Stimulated activated CD4-positive, alpha-beta T cell treated with anti-CD3 and anti-CD28 coated beads, Interleukin-12 subunit alpha, Interleukin-12 subunit beta, amount 100 ng/mL, for 48 hours (primary cell): ENCODE measurements around the gene DMRT1.
"Not testable (repeated sequence)": the region's sequence is repeated elsewhere in the genome, so short reads cannot be mapped to it uniquely, and the experiment has no call there.

Experiments
- DNase-seq, 3 donors: peaks; one replicate each; pipeline ENCODE4 v3.0.0-alpha.2; 2020; ENCODE audit warnings: low read depth in 2 of 3, low spot score in 1 of 3

The DMRT1 gene

DNA sequence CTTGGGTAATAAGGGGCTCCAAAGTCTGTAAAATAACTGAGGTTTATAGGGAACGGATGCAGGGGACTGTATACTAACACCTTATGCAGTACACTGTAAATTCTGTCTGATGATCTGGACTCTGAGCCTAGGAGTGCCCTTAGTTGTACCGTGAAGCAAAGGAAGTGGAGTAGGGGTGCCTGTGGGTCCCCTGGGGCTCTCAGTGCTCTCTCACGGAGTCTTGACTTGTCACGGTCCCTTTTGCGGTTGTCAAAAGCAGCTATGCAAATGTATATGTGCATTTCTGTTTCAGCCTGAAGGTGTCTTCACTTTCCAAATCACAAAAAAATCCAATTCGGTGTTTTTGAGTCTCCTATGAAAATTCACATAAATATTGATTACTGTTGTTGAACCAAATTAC lies 17.8 kb downstream of the DMRT1 start:
- no peak for DNase-seq

DNA sequence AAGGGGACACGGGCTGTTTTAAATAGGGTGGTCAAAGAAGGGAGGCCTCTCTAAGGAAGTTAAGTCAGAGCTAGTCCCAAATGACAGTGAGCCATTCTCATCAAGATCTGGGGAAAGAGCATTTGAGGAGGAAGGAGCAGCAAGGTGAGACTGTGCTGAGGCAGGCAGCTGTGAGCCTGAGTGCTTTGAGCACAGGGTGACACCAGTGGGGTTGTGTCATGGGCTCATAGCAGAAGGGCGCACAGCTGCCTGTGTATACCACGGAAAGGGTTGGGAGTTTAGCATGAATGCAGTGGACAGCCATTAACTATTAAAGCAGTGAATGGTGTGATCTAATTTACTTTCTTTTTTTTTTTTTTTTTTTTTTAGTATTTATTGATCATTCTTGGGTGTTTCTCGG lies 19.2 kb downstream of the DMRT1 start:
- no peak for DNase-seq

DNA sequence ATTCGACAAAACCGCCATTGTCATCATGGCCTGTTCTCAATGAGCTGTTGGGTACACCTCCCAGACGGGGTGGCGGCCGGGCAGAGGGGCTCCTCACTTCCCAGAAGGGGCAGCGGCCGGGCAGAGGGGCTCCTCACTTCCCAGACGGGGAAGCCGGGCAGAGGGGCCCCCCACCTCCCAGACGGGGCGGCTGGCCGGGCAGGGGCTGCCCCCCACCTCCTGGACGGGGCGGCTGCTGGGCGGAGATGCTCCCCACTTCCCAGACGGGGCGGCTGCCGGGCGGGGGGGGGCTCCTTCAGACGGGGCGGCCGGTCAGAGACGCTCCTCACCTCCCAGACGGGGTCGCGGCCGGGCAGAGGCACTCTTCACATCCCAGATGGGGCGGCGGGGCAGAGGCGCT lies 20.0 kb downstream of the DMRT1 start:
- DNase-seq, result not testable (repeated sequence)

DNA sequence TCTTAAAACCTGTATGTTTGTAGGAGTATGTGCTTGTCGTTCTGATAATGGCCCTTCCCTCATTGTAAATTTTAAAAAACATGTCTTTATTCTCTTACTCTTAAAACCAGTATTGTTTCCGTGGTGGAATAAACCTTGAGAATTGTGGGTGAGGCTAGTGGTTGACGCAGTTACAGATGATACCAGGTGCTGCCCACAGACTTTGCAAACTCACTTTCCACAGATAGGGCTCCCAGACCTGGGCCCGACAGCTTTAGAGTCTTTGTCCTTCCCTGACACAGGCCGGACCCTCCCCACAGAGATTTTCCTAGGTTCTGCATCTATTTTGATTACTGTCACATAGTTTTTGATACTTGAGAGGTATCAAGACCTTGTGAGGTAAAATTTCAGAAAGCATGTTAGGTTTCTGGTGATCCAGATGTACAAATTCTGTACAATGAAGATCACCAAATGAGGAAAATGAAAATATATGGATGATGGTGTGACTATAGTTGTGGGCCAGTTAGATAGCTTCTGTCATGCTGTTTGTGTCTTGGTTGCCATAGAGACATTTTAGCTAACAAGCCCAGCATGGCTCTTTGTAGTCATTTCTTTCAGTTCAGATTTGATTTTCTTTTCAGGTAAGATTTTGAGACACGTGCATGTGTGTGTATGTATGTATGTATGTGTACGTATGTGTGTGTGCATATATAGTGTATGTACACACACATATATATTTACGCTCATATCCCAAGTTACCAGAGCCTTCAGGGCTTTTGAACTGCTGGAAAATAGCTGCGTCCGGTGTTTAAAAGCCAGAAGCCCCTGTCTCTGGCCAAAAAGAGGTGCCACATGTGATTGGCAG lies 33.8 kb downstream of the DMRT1 start:
- no peak for DNase-seq

DNA sequence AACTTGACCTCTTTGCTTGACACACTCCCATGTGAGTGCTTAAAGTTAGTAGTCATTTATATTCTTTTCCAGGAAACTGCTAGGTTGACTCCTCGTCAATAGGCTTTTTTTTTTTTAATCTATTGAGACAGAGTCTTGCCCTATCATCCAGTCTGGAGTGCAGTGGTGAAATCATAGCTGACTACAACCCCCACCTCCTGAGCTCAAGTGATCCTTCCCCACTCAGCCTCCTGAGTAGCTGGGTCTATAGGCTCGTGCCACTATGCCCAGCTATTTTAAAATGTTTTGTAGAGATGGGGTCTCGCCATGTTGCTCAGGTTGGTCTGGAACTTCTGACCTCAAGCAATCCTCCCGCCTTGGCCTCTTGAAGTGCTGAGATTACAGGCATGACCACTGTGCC lies 34.9 kb downstream of the DMRT1 start:
- DNase-seq, result no peak

DNA sequence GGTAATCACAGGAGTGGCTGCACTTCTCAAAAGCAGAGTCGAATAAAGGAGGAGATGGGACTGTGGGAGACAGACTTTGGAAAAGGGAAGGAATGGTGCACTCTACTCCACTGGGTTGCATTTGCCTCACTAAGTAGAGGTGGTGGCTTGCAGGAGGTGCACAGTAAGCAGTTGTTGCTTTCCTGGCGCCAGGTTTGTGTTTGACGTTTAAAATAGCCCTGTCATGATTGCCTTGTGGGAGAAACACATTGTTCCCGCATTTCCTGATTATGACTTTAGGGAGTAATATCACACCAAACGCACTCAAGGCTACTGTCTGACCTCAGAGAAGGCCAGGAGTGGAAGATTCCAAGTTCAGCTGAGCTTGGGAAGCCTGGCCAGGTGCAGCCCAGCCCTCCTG lies 36.7 kb downstream of the DMRT1 start:
- no peak for DNase-seq

DNA sequence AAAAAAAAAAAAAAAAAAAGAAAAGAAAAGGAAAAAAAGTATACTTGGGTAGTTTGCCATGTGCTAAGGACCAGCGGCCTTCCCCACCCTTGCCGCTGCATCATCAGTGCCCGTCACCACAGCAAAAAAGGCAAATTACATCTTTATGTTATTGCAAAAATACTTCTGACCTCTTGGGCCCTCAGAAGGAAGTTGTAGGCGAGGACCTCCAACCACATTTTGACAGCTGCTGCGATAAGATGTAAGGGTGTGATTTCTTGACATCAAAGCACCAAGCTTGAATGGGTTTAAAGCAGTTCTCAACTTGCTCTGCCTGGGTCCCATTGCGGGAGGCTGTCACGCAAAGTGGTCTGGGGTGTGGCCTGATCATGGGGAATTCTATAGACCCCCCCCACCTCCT lies 39.2 kb downstream of the DMRT1 start:
- DNase-seq, result no peak

DNA sequence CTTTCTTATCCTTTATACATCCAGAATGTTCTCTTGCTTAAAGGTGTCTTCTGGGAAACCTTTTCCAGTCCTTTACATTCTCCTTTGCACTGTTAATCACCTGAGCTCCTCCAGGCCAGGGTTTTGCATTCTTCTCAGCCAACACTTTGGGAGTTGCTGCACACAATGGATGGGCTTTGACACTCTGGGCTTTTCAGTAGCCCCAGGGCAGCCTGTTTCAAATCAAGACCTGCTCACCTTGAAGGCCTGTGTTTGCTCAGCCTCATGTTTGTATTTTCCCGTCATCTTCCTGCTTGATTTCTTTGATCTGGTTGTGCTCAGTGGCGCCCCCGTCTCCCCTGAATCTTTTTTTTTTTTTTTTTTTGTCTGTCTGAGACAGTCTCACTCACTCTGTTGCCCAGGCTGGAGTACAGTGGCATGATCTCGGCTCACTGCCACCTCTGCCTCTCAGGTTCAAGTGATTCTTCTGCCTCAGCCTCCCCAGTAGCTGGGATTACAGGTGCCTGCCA lies 41.0 kb downstream of the DMRT1 start:
- DNase-seq, result no peak

DNA sequence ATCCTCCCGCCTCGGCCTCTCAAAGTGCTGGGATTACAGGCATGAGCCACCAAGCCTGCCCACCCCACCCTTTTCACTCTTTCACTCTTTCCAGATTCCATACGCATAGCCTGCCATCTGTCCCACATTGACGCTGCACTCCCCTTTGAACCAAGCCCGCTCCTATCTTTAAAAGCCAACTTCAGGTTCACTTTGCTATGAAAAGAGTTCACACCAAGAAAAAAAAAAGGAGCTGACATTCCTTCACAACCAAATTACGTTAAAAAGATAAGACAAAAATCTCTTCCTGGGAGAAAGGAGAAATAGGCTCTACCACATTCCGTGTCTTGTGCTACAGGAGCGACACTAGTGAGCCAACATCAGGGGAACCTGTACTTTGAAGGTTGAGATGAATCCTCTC lies 41.5 kb downstream of the DMRT1 start:
- no peak for DNase-seq

DNA sequence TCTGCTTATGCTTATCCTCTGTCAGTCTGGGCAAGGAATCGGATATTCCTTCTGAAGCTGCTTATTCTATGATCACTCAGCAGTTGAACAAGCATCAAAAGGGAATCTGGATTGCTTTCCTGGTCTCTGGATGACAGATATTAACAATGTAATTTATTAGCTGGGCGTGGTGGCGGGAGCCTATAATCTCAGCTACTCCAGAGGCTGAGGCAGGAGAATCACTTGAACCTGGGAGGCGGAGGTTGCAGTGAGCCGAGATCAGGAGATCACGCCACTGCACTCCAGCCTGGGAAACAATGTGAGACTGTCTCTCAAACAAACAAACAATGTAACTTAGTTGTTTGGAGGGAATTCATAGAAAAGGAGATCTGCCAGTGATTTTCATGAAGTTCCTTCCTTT lies 45.4 kb downstream of the DMRT1 start:
- no peak for DNase-seq

DNA sequence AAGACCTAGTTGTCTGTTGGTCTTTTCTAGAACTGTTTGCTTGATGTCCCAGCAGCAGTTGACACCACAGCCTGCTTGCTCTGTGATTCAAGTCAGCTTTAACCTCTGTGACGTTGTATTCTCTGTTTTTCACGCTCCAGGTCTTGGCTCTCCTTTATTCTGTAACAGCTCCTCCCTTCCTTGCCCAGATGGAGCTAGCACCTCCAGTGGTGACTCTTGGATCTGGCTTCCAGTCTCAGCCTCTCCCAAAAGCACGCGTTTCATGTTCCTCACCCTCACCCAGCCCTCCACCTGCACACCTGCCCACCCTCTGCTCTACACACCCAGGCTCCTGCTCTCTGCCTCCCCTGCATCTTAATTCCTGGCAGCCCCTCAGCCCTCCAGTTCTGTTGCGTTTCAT lies 50.6 kb downstream of the DMRT1 start:
- DNase-seq, result no peak

DNA sequence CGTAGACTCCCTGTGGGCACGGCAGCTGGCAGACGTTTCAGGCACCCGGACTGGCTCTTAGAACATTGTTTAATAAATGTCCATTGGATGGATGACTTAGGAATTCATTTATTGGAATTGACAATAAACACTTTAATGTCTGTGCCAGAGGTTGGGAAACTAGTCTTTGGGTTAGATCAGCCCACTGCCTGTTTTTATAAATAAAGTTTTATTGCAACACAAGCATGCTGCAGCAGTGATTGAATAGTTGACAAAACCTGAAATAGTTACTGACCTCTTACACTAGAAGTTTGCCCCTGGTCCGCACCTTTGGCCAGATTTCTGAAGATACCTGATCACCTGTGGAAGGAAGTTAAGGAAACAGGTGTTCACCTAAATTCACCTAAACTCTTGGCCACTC lies 51.6 kb downstream of the DMRT1 start:
- no peak for DNase-seq

DNA sequence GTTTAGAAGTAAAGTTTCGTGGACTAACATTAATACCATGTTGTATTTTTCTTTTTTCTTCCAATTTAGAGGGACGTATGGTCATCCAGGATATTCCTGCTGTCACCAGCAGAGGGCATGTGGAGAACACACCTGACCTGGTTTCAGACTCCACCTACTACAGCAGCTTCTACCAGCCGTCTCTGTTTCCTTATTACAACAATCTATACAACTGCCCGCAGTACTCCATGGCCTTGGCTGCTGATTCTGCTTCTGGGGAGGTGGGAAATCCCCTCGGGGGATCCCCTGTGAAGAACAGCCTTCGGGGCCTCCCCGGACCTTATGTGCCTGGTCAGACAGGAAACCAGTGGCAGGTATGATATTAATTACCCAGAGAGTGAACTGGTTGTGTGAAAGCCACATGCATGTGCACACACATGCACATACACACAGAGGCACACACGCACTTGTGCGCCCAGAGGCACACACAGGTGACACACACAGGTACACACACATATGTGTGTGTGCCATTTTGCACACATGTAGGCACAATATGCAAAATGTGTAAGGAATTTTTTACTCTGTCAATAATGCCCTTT lies 52.4 kb downstream of the DMRT1 start:
- peak; percentile 17 to 59 (median 48) for DNase-seq

DNA sequence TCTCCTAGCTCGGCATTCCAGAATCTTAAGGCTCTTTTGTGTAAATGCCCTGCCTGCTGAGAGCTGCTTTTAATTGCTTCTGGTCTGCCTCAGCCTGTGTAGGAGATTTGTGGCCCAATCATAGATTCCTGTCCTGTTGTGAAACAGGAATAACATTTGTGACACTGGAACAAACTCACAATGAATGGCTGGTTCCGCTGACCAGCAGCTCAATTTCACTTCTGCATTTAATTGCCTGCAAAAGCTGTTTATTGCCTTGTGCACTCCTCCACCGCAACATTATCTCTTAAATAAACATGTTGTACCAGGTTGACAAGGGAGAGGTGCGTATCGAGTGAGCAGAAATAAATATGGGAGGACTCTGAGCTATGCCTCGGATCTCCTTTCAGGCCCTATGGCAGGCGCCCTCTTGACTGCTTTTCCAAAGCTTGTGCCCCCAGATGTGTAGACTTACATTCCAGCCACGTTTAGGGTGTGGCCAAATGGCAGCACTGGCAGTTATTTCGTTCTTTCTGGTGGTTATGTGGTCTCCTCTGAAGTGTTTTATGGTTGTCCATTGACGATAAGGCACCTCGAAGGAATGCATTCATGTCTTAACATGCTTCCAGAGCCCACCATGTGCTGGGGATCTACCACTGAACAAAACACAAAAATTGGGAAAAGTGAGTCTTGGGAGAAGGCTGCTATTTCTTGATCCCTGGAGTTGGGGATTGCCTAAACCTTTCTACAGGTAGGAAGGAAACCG lies 58.1 kb downstream of the DMRT1 start:
- DNase-seq, result no peak

DNA sequence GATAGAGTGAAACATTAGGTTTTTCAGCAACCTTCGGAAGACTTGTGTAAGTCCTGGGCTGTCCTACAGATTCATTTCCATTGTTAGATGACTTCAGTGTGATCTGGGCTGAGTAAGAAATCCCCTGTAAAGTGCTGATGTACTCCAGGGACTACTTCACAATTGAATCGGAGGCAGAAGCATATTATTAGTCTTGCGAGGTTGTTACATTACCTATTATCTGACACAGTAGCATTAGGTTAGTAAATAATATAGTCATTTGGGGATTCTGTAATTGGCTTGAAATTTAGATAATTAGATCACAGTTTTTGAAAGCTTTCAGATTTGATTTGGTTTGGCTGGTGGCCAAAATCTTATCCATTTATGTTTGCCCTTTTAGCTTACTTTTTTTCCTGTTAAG lies 62.4 kb downstream of the DMRT1 start:
- DNase-seq, result no peak

DNA sequence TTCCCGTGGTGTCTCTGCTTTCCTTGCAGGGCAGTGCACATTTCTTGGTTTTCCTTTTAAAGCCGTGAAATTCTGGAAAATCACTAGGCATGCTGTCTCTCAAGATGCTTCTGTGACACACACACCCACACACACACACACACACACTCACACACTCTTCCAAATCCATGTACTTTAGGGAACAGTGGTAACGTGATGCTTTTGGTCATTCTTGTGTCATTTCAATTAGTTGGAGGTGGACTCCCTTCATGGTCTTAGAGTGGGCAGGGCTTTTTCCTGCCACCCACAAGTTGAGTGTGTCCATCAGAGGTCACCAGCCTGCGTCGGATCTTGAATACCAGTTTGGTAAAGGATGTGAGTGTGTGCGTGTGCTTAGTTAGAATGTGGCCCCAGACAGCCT lies 64.4 kb downstream of the DMRT1 start:
- no peak for DNase-seq

DNA sequence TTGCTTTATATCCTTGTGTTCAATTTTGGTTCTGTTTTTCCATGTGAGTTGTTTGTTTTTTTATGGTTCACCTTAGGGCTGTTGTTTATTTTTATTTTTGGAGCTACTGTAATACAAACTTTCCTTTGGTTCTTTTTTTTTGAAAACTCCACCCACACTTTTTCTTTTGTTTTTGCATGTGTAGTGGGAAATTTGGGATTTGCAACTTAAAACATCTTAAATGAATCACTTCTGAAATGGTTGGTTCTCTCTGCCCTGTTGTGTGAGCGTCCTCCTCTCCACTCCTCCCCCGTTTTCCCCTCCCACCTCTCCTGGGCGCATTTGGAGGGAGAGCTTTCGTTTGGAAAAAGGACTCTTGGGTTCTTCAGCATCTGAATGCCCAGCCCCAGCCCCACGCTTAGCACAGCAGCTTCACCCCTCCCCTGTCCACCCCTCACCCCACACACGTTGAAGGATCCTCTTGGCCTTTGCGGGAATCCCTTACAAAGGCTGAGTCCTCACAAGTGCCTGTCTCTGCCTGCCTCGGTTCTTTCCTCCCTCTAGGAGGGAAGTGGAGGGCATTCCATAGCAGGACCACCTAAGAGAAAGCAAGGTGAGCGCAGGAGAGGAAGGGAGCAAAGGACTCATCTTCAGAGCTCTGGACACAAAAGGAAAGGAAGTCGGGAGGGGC lies 67.2 kb downstream of the DMRT1 start:
- DNase-seq, result no peak

DNA sequence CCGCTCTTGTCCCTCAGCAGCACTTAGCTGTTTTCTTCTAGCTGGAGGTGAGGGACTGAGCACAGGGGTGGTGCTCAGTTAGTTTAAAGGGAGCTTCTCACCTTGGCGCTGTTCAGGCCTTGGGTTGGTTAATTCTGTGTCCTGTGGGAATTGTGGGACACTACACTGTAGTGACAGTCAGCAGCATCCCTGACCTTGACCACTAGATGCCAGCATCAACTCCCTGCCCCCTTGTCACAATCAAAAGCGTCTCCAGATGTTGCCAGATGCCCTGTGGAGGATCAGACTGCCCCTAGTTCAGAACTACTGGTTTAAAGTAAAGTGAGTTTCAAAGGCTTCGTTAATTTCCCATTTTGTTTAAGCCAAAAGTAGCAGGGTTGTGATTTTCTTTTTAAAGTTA lies 69.5 kb downstream of the DMRT1 start:
- DNase-seq, result no peak

DNA sequence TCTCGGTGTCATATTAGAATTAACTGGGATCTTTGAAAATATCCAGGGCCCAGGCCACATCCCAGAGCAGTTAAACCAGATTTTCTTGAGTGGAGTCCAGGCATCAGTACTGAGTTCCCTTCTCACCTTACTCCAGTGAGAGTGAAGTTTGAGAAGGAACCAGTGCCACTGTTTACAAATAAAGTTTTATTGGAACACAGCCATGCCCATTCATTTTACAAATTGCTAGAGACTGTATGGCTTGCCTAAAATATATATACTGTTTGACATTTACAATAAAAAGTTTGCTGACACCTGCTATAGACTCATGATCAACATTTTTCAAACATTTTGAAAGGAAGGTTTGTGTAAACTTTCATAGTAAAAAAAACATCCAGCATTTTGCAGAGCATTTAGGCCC lies 71.3 kb downstream of the DMRT1 start:
- DNase-seq, result no peak

DNA sequence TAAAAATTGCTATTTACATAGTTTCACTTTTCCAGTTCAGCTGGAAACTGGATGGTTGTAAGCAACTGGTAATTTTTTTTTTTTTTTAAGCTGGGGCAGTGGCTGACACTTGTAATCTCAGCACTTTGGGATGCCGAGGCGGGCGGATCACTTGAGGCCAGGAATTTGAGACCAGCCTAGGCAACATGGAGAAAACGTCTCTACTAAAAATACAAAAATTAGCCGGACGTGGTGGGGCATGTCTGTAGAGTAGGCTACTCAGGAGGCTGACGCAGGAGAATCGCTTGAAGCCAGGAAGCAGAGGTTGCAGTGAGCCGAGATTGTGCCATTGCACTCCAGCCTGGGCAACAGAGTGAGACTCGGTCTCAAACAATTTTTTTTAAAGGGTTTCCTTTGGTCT lies 72.0 kb downstream of the DMRT1 start:
- DNase-seq, result not testable (repeated sequence)

DNA sequence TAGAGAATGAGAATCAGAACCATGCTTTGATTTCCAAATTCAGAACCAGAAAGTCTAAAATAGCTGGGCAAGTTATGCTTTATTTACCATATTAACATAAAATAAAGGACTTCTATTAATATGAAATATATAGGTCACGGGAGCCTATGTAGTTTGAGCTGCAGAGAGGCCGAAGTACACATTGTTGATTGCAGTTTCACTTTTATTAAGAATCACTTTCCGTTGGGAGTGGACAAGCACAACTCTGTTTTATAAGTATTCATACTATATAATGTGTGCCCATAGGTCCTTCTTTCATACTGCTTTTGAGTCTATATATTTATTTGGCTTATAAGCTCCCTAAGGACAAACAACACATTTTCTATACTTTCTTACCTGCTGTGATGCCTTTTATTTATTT lies 76.2 kb downstream of the DMRT1 start:
- DNase-seq, result no peak

DNA sequence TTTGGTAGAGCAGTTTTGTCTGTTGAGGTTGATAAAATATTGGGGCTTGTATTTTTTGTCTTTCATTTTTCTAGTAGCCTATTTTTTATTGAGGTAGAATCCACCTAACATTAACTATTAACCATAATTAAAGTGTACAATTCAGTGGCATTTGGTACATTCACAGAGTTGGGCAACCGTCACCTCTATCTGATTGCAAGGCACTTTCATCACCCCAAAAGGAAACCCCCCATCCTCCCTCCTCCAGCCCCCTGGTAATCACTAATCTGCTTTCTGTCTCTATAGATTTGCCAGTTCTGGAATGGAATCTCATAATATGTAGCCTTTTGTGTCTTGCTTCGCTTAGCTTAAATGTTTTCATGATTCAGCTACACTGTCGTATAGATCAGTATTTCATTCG lies 79.4 kb downstream of the DMRT1 start:
- DNase-seq, result no peak
